Pulmonary artery endothelial cell (primary cell): Measurements from ENCODE around the gene ECT2. TPM values are rescaled to one million over a fixed set of nuclear protein-coding genes. Genes with fewer than 3 reads are reported as not detected.
"Not testable (repeated sequence)": the region's sequence is repeated elsewhere in the genome, so short reads cannot be mapped to it uniquely, and the experiment has no call there.

Experiments used
- DNase-seq: peaks from one replicate; pipeline ENCODE4 v3.0.0-alpha.2; 2011; ENCODE audit warnings: low read depth, low spot score
- total RNA-seq: library from RNA; depleted of rRNA; stranded (reverse); fragments of >200 nt; gene quantifications from 2 replicates; pipeline ENCODE4 v1.2.3, GENCODE V29; 2014

The ECT2 gene, protein sequence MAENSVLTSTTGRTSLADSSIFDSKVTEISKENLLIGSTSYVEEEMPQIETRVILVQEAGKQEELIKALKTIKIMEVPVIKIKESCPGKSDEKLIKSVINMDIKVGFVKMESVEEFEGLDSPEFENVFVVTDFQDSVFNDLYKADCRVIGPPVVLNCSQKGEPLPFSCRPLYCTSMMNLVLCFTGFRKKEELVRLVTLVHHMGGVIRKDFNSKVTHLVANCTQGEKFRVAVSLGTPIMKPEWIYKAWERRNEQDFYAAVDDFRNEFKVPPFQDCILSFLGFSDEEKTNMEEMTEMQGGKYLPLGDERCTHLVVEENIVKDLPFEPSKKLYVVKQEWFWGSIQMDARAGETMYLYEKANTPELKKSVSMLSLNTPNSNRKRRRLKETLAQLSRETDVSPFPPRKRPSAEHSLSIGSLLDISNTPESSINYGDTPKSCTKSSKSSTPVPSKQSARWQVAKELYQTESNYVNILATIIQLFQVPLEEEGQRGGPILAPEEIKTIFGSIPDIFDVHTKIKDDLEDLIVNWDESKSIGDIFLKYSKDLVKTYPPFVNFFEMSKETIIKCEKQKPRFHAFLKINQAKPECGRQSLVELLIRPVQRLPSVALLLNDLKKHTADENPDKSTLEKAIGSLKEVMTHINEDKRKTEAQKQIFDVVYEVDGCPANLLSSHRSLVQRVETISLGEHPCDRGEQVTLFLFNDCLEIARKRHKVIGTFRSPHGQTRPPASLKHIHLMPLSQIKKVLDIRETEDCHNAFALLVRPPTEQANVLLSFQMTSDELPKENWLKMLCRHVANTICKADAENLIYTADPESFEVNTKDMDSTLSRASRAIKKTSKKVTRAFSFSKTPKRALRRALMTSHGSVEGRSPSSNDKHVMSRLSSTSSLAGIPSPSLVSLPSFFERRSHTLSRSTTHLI
- 32.9 and 49.3 TPM in 2 replicates for total RNA-seq

DNA sequence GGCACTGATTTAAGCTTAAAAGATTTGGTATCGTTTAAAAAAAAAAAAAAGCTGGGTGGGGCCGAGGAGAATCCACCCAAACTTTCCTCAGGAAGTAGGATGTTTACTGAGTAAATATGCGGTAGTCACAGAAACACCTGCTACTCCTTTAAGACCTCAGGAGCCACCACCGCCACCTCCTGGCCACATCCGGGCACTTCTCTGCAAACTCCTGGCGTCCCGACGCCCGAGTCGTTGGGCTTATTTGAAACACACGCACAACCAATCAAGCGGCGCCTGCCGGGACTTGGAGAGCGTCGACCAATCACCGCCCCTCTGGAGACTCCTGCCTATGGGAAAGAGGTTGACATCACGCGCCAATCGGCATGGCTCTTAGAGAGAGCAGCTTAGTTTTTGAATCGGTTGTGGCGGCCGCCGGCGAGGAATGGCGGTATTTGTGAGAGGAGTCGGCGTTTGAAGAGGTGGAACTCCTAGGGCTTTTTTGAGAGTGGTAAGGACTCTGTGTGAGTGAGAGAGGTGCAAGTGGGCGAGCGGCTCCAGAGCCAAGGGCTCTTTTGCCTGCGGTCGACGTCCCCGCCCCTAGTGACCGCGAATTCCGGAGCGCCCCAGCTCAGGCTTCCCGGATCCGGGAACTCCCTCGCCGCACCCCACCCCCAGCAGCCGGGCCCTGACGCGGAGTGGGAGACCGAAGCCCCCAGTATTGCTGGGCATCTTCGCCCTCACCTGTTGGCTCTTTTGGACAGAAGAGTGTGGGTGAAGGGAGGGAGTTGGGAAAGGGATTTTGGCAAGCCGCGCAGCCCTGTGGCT lies at the start of gene ECT2:
Gene ECT2, plus strand, starts transcription at position 359 of the 807 bp plus-strand sequence. CDS start 3,805 bp downstream, outside the sequence.
- peak; percentile 99 for DNase-seq

GRCh38 chr3:172700936-172701455 lies 49.5 kb upstream of the ECT2 start:
- DNase-seq: no peak

DNA sequence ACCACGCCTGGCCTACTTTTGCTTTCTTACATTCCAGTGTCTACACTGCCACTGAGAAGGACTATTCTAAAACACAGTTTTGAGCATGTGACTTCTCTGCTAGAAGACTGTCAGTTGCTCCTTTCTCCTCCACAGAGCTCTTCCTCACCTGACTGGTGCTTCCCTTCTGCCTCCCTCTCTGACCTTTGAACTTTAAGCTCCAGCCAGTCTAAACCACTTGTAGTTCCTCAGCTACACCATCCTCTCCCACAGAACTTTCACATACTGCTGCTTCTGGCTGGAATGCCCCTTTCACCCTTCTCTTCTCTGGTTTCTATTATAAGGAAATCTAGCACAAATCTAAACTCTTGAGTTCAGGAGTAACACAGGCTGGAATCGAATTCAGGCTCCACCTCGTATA lies 48.8 kb upstream of the ECT2 start:
- DNase-seq: no peak

GRCh38 chr3:172702256-172702655 lies 48.3 kb upstream of the ECT2 start:
- no peak for DNase-seq

DNA sequence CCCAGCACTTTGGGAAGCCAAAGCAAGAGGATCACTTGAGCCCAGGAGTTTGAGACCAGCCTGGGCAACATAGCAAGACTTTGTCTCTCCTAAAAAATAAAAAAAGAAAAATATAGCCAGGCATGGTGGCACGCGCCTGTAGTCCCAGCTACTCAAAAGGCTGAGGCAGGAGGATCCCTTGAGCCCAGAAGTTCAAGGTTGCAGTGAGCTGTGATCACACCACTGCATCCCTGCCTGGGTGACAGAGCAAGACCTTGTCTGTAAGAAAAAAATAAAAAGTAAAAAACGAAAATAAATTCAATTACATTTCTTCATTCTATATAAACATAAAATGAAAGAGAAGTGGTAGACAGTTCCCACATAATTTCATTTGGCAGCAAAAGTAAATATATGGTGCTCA lies 47.8 kb upstream of the ECT2 start:
- not testable (repeated sequence) for DNase-seq

DNA sequence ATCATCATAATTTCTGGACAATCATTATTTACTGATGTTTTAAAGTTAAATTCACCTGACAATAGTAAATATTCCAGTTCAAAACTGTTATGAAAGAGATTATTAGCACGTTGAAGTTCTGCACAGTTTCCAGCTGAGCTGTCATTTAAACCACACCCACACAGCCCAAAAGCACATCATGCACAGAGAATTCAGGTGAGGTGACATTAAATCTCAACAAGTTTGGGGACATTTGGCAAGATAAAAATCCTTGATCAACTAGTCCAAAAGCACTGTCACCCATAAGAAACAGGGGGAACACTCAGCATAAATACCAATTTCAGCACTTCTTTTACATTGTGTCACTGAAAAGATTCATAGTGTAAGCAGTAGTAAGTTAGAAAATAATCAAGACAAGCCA lies 46.5 kb upstream of the ECT2 start:
- DNase-seq: no peak

DNA sequence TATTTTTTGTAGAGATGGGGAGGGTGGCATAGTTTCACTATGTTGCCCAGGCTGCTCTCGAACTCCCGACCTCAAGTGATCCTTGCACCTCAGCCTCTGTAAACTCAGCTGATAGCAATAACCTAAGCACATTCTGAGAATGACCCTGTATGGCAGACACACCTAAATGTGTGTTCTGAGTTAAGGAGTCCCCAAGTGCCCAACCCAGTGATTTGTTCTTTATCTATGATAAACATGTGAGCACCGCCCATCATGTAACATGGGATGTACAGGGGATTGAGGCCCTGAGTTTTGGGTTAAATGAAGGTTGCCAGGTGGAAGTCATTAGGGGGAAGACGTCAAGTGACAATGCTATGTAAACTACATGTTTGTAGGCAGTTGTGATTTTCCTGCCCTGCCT lies 45.4 kb upstream of the ECT2 start:
- no peak for DNase-seq

- no peak for DNase-seq
These were observed 43.5 kb upstream of the ECT2 start for GRCh38 chr3:172707030-172707429.

DNA sequence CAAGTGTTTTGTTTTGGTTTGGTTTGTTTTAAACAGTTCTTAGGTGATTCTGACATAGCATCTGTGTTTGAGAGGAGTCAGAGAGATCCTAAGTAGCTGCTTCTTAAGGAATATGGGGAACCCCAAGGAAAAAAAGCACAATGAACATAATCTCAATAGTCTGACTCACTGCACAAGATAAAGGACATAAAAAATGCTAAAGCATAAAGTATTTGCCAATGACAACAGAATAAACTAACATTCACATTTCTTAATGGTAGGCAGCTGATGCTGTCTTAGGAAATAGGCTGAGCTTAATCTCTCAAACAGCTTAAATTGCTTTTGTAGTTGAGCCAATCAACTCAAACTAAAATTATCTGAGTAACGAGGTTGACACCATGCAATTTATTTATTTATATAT lies 42.6 kb upstream of the ECT2 start:
- DNase-seq: no peak

DNA sequence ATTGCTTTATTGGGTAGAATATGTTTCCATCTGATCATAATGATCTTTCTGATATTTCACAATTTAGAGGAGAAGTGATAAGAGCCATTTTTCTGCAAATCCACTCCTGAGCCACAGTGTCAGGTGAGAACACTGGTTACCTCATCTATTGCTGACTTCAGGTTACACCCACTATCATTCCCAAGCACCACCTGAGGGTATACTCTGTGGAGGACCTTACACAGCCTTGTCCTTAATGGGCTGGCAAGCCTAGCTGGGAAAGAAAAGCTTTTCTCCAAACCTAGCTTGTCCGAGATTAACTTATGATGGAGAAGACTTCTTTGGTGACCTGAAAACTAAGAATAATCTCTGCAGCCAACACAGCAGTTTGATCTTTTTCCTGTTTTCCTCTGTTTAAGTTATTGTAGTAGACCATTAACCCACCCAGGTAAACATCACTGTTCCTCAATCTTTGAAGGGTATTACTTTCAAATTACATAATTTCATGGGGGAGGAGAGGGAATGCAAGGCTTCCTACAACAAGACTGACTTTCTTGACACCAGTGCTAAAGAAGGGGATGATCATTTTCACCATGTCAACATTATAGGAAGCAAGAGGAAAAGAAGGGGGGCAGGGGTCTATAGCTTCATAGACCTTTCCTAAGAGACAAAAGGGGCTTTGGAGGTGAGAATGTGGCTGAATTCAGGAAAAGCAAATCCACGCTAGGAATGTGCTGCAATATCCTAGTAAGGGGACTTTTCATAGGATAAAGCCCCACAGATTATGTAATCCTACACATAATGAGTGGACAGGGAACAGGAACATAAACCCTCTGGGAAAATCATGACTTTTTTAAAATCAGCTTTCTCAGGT lies 41.4 kb upstream of the ECT2 start:
- DNase-seq: no peak

DNA sequence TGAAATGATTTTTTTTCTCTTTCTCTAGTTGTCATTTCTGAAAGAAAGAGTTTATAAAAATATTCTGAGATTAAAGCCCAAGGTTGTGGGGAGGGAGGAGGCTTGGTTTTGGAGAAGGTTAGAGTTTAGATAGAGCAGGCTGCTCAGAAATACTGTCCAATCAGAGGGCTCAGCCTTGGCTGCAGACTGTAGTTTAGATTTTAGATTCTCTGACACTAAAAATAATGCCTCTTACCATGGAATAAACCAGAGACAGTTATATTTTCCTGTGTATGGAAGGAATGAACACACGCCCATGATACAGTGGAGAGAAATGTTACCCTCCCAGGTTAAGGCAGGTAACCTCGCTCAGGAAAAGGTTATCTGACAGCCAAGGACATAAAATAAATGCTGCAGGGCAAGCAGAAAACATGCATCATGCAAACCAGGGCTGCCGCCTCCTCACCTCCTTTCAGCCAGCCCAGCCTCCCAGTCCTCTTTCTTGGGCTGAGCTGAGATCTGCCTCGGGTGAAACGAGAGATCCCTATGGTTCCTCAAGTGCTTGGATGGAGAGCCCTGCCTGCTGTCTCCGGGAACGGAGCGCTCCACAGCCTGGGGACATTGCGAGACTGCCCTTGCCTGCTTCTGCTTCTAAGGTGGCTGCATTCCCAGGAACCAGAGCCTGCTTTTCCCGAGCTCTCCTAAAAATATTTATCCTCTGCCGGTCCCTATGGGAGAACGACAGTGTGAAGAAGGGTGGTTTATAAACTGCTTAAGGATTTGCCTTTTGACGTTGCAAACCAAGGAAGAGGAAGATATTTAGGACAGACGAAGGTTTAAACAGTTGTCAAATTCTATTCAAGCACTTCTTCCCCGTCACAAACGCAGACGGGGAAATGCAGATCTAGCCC lies 40.5 kb upstream of the ECT2 start:
- DNase-seq: no peak

DNA sequence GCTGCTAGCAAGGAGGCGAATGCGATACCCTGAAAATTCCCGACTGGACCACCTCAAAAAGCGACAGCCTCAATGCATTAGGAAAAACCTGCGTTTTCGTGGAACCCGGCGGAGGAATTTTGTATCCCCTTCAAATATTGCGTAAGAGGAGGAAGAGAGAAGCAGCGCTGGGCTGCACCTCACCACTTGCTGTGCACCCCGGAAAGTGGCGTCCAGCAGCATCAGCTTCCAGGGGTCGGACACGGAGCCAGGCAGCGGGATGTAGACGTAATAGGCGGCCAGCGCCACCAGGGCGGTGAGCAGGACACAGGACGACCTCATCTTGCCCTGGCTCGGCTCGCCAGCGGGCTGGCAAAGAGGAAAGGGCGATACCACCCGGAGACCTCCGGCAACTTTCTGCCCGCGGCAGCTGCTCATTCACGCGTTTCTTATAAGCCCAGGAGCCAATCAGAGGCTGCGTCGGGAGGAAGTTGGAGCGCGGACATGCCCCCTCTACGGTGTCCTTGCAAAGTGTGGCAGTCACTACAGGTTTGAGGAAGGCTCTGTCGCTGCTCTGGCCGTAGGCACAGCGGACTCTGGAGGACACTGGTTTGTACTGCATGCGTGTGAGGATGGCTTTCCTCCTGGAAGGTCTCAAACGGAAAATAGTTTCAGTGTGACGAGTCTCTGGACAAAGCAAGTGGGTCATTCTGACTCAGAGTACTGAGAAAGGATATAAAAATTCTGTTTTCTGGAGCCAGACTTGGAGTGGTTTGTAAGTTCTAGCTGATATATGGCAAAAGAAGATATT lies 39.7 kb upstream of the ECT2 start, which contains the start of gene NCEH1:
Gene NCEH1, minus strand, starts transcription at position 404 of the 790 bp plus-strand sequence. Its CDS starts 83 bp downstream, at position 321.
- DNase-seq: peak; percentile 93

- no peak for DNase-seq
These were observed 39.1 kb upstream of the ECT2 start for GRCh38 chr3:172711454-172711795.

- no peak for DNase-seq
These were observed 37.2 kb upstream of the ECT2 start for GRCh38 chr3:172713316-172713715.

DNA sequence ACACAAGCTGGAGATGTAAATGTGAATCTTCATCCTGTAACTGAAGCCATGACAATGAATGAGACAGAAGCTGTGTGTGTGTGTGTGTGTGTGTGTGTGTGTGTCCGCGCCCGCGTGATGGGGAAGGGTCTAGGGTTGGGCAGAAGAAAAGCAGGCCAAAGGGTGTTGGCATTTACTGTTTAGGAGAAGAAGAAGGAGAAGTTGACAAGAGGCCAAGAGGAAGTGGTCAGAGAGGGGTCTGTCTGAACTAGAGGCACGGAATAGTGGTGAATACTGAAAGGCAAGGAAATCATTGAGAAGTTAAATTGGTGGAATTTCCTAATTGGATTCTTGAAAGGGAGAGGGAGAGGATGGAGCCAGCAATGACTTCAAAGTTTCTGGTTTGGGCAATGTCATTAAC lies 34.0 kb upstream of the ECT2 start:
- no peak for DNase-seq

DNA sequence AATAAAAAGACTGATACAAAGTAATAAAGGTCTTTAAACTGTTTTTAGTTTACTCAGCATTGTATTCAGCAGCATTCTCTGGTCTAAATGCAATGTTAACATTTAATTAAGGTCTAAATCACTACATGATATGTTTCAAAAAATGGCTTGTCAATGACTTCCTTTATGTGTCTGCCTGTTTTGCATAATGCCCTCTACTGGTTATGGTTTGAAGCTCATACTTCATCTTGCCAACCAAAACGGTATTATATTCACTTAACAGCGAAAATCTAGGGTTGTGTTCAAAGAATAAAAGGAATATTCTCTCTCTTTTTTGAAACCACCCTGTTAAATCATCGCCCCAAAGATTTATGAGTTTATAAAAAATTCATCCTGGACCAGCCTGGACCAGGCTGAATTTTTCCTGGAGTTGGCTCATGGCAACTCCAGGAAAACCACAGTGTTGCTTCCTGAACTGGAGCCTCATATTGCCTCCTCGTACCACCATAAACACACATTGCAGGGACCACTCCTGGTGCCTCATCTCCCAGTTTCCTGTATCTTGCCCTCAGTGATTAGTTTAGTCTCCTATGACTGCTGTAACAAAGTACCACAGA lies 32.9 kb upstream of the ECT2 start:
- DNase-seq: no peak

- DNase-seq: not testable (repeated sequence)
These were observed 27.9 kb upstream of the ECT2 start for GRCh38 chr3:172722536-172723040.

- DNase-seq: no peak
These were observed 24.1 kb upstream of the ECT2 start for GRCh38 chr3:172726380-172726779.
